Hepatocyte (in vitro differentiated cells): ENCODE data around the gene CTNNA2. TPM values are rescaled to one million over a fixed set of nuclear protein-coding genes. Genes with fewer than 3 reads are reported as not detected.

Source experiments
- DNase-seq: peaks from one replicate; pipeline ENCODE4 v3.0.0-alpha.2; 2016; ENCODE audit warnings: low spot score
- H2AFZ ChIP-seq: fragments of 200-600 bp; sonication (generic); 2 replicates; pipeline ENCODE4 v1.6.0; 2016; ENCODE audit warnings: antibody characterized with exemption, mild to moderate bottlenecking
- H3K27ac ChIP-seq: fragments of 200-600 bp; sonication (generic); 2 replicates; pipeline ENCODE4 v1.5.1; 2016; ENCODE audit warnings: mild to moderate bottlenecking
- H3K27me3 ChIP-seq: fragments of 200-600 bp; sonication (generic); 2 replicates; pipeline ENCODE4 v1.6.1; 2016
- H3K36me3 ChIP-seq: fragments of 200-600 bp; sonication (generic); replicated peaks from 2 replicates; pipeline ENCODE4 v1.5.1; 2016; ENCODE audit warnings: low read depth; ENCODE audit not compliant: insufficient read depth
- H3K4me1 ChIP-seq: fragments of 200-600 bp; sonication (generic); 2 replicates; pipeline ENCODE4 v1.5.1; 2016; ENCODE audit warnings: mild to moderate bottlenecking, moderate library complexity; ENCODE audit not compliant: insufficient read depth
- H3K4me2 ChIP-seq: fragments of 200-600 bp; sonication (generic); 2 replicates; pipeline ENCODE4 v1.6.0; 2016
- H3K4me3 ChIP-seq: fragments of 200-600 bp; sonication (generic); 2 replicates; pipeline ENCODE4 v1.5.1; 2016; ENCODE audit warnings: mild to moderate bottlenecking
- H3K79me2 ChIP-seq: fragments of 200-600 bp; sonication (generic); 2 replicates; pipeline ENCODE4 v1.6.0; 2017; ENCODE audit warnings: mild to moderate bottlenecking
- H3K9me2 ChIP-seq: fragments of 200-600 bp; sonication (generic); replicated peaks from 2 replicates; pipeline ENCODE4 v1.6.0; 2017; ENCODE audit warnings: mild to moderate bottlenecking; ENCODE audit not compliant: insufficient read depth
- H3K9me3 ChIP-seq: fragments of 200-600 bp; sonication (generic); 2 replicates; pipeline ENCODE4 v1.5.1; 2016; ENCODE audit warnings: low read depth, mild to moderate bottlenecking
- H4K20me1 ChIP-seq: fragments of 200-600 bp; sonication (generic); 2 replicates; pipeline ENCODE4 v1.6.0; 2016; ENCODE audit warnings: mild to moderate bottlenecking; ENCODE audit not compliant: insufficient read depth, poor library complexity, severe bottlenecking
- EZH2 ChIP-seq: fragments of 200-600 bp; sonication (generic); IDR thresholded peaks from 2 replicates; pipeline ENCODE4 v1.6.1; 2016; ENCODE audit warnings: antibody characterized with exemption, mild to moderate bottlenecking, borderline replicate concordance
- EZH2phosphoT487 ChIP-seq: fragments of 200-600 bp; sonication (generic); IDR thresholded peaks from one replicate; pipeline ENCODE4 v1.6.1; 2018; ENCODE audit warnings: antibody characterized with exemption, mild to moderate bottlenecking, low read depth, moderate library complexity; ENCODE audit not compliant: unreplicated experiment, severe bottlenecking
- WGBS: methylation state at CpG from one replicate; pipeline ENCODE4 v1.1.6; 2016; ENCODE audit warnings: low lambda C conversion rate; ENCODE audit errors: missing lambda C conversion rate; 5-methylcytosine and 5-hydroxymethylcytosine counted together
- polyA plus RNA-seq: library from polyadenylated mRNA; unstranded; fragments of >200 nt; fragmentation: Nextera tagmentation; extraction: Ambion mirVana; gene quantifications from 2 replicates; pipeline ENCODE4 v1.2.1, GENCODE V29; 2016
- total RNA-seq: library from RNA; depleted of rRNA; stranded (reverse); fragments of >200 nt; gene quantifications from 2 replicates; pipeline ENCODE4 v1.2.3, GENCODE V29; 2014
- TF ChIP-seq, protein P1 (sequence below): fragments of 200-600 bp; sonication (generic); IDR thresholded peaks from 2 replicates; pipeline ENCODE4 v1.5.1; 2016; ENCODE audit warnings: antibody characterized with exemption, mild to moderate bottlenecking; ENCODE audit not compliant: poor library complexity

Gene CTNNA2
- total and polyA plus RNA-seq, 2 experiments from 2014 or later, result 0.79 to 4.4 TPM

DNA sequence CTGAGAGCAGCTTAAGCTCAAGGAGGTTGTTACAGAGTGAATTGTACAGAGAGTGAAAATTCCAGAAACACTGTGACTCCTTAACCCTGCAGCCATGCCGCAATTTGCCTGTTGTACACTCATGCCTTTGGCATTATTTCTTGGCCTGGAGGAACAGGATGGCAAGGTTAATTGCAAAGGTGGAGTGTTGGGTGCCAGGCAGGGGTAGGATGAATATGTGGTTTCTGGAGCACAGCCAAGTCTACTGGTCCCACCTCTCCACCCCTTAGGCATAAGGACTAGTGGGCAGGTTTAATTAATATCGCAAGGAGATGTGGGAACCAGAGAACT lies 541.5 kb downstream of the CTNNA2 start:
- peaks cover 7% of the 10 kb centered on the region for H3K4me1 ChIP-seq
- H3K4me2 ChIP-seq, result no peak overlapping the region
- no peaks in the 10 kb centered on the region for H3K79me2 ChIP-seq
- no peak overlapping the region for H3K27ac ChIP-seq
- no peaks in the 10 kb centered on the region for H3K36me3 ChIP-seq
- TF ChIP-seq EZH2, result no peak
- TF ChIP-seq, protein P1, sequence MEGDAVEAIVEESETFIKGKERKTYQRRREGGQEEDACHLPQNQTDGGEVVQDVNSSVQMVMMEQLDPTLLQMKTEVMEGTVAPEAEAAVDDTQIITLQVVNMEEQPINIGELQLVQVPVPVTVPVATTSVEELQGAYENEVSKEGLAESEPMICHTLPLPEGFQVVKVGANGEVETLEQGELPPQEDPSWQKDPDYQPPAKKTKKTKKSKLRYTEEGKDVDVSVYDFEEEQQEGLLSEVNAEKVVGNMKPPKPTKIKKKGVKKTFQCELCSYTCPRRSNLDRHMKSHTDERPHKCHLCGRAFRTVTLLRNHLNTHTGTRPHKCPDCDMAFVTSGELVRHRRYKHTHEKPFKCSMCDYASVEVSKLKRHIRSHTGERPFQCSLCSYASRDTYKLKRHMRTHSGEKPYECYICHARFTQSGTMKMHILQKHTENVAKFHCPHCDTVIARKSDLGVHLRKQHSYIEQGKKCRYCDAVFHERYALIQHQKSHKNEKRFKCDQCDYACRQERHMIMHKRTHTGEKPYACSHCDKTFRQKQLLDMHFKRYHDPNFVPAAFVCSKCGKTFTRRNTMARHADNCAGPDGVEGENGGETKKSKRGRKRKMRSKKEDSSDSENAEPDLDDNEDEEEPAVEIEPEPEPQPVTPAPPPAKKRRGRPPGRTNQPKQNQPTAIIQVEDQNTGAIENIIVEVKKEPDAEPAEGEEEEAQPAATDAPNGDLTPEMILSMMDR, result no peak
- no peak for TF ChIP-seq EZH2phosphoT487
- no peak overlapping the region for H2AFZ ChIP-seq
- no peaks in the 10 kb centered on the region for H3K9me3 ChIP-seq
- no peaks in the 10 kb centered on the region for H4K20me1 ChIP-seq
- WGBS, result 69% methylated on average over 2 of the region's 2 CpGs
- no peaks in the 10 kb centered on the region for H3K9me2 ChIP-seq
- H3K27me3 ChIP-seq, result no peaks in the 10 kb centered on the region
- no peak overlapping the region for H3K4me3 ChIP-seq
- DNase-seq, result peak; percentile 8

DNA sequence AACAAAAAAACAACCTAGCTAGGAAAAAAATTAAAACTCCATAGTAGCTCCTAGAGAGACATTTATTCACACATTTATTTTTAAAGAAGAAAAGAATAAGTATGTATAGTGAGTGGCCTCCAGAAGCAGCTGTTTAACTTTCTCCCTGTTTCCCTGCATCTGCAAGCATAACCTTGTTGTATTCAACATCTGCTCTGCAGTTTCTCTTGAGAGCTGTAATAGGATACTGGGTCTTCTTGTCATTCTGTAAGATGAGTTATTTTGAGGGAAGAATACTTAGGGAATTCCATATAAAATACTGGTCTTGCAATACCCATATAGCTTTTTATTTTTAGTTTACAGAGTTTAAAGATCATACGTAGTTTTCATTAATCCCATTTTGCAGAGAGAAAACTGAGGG lies 545.1 kb downstream of the CTNNA2 start:
- 96% methylated on average over 1 of the region's 1 CpG for WGBS
- Histone ChIP-seq H3K79me2 (no peaks in the 10 kb centered on the region), H3K36me3 (no peaks in the 10 kb centered on the region), H3K9me3 (no peaks in the 10 kb centered on the region), H3K27me3 (no peaks in the 10 kb centered on the region), H3K4me2 (no peak overlapping the region), H3K4me3 (no peak overlapping the region), H4K20me1 (no peaks in the 10 kb centered on the region), H2AFZ (no peak overlapping the region), H3K27ac (no peak overlapping the region), H3K4me1 (peaks cover 7% of the 10 kb centered on the region), H3K9me2 (no peaks in the 10 kb centered on the region)
- TF ChIP-seq EZH2 (no peak), EZH2phosphoT487 (no peak)
- TF ChIP-seq, protein P1, result no peak
- DNase-seq, result no peak

DNA sequence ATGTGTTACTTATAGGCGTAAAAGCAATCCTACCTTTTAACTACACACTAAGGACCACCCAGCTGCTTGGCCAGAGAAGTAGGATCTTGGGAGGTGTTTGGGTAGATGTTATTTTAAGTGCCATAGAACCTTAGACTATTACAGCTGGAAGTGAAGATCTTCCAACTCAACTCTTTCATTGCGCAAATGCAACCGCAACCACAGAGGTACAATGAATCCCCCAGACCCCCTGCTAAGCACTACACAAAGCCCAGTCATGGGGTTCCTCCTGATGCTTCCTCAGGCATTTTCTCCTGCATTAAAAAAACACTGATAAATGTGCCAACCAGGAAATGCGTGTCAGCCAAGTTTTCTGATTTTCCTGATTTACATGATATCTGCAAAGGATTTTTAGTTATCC lies 545.7 kb downstream of the CTNNA2 start:
- H3K4me1 ChIP-seq, result peaks cover 7% of the 10 kb centered on the region
- H3K27me3 ChIP-seq, result no peaks in the 10 kb centered on the region
- H3K36me3 ChIP-seq, result no peaks in the 10 kb centered on the region
- DNase-seq, result no peak
- no peak overlapping the region for H3K4me3 ChIP-seq
- TF ChIP-seq EZH2phosphoT487, result no peak
- no peak overlapping the region for H2AFZ ChIP-seq
- no peaks in the 10 kb centered on the region for H3K9me2 ChIP-seq
- H4K20me1 ChIP-seq, result no peaks in the 10 kb centered on the region
- no peak overlapping the region for H3K4me2 ChIP-seq
- H3K9me3 ChIP-seq, result no peaks in the 10 kb centered on the region
- H3K27ac ChIP-seq, result no peak overlapping the region
- no peaks in the 10 kb centered on the region for H3K79me2 ChIP-seq
- whole genome bisulfite sequencing, result 96% methylated on average over 4 of the region's 4 CpGs

DNA sequence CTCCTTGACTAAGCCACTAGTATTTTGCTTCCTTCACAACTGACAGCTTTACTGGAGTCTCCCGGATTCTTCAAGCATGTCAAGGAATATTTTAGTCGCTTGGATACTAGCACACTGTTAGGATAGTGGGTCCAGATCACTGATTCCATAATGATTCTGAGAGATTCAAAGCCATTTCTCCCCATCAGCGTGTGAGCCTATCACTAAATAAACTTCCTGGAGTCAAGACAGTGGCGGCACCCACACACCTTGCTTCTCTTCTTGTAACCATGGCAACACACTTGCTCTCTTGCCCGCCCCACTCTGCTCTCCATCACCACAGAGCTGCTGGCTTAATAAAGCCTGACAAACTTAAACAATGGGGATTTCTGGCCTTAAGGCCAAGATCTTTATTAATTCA lies 546.6 kb downstream of the CTNNA2 start:
- WGBS, result 76% methylated on average over 5 of the region's 5 CpGs
- no peaks in the 10 kb centered on the region for H3K27me3 ChIP-seq

More for the DNA sequence above, 546.6 kb downstream of the CTNNA2 start:
- H3K36me3 ChIP-seq, result no peaks in the 10 kb centered on the region
- no peak for DNase-seq
- no peak overlapping the region for H3K27ac ChIP-seq
- no peaks in the 10 kb centered on the region for H3K9me2 ChIP-seq
- no peak for TF ChIP-seq EZH2
- TF ChIP-seq, protein P1, result no peak
- TF ChIP-seq EZH2phosphoT487, result no peak
- H2AFZ ChIP-seq, result no peak overlapping the region
- no peaks in the 10 kb centered on the region for H4K20me1 ChIP-seq
- H3K4me1 ChIP-seq, result no peaks in the 10 kb centered on the region
- no peaks in the 10 kb centered on the region for H3K79me2 ChIP-seq
- H3K9me3 ChIP-seq, result no peaks in the 10 kb centered on the region
- no peak overlapping the region for H3K4me2 ChIP-seq
- no peak overlapping the region for H3K4me3 ChIP-seq
